ENCODE data around the gene ANO3.
"Not testable (repeated sequence)": the region's sequence is repeated elsewhere in the genome, so short reads cannot be mapped to it uniquely, and the experiment has no call there.

The ANO3 gene

GRCh38 chr11:26618441-26618840 lies 286.5 kb downstream of the ANO3 start:
- in situ Hi-C loops (cut with MboI; ENCODE audit: low sequenced_read_pairs) = no loop called here

DNA sequence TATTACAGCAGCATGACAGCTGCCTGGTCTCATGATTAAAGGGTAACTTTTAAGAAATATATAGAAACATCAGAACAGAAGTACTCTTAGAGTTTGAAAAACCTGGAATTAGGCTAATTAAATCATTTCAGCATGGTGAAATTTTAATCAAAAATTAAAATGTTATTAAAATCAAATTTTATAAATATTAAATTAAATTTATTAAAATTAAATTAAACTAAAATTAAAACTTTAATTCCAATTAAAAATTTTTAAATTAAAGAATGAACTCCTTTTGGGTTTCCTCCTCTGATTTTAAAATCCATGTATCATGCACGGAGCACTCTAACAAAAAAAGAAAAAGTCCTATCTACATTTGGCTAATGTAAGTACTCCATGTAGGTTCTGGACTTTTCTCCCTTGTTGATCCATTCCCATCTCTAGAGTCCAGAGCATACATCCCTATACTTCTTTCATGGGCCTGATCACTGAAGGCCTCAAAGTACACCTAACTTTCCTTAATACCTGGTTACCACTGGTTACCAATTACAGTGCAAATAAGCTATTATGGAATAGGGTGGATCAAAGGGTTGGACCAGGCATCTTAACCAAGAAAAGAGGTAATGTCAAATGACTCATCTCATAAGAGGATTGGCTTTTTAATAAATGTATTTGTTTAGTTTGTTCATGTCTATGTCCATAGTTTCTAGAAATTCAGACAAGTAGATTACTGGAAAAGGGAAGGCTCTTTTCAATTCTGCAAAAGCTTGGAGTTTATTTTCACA lies 288.5 kb downstream of the ANO3 start:
- in situ Hi-C loops (cut with MboI; ENCODE audit: low sequenced_read_pairs) = no loop called here

GRCh38 chr11:26621132-26621531 lies 289.2 kb downstream of the ANO3 start:
- in situ Hi-C loops (cut with MboI; ENCODE audit: low sequenced_read_pairs) = no loop called here

- in situ Hi-C loops (cut with MboI; ENCODE audit: low sequenced_read_pairs) = no loop called here
These were observed 290.3 kb downstream of the ANO3 start for GRCh38 chr11:26622181-26622580.

GRCh38 chr11:26623076-26623659 lies 291.2 kb downstream of the ANO3 start:
- in situ Hi-C loops (cut with MboI; ENCODE audit: low sequenced_read_pairs) = no loop called here

GRCh38 chr11:26626346-26626745 lies 294.4 kb downstream of the ANO3 start:
- in situ Hi-C loops (cut with MboI; ENCODE audit: low sequenced_read_pairs) = no loop called here

DNA sequence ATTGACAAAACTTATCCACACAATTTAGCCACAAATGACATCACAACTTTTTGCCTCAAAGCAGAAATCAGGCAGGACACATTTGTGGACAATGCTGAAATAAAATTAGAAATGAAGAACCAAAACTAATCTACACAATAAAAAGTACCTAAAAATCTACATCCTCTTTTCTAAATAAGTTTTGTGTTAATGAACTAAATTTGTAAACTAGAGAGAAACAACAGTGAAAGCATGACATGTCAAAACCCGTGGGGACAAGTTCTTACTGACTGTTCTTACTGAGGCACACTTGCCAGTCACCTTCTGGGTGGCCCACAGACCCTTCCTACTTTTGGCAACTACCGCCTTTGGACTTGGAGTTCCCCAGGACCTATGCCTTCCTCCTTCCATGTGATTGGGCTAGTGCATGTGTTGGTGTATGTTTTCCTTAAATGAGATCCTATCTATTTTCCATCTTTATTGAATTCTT lies 300.8 kb downstream of the ANO3 start:
- in situ Hi-C loops (cut with MboI; ENCODE audit: low sequenced_read_pairs) = no loop called here

DNA sequence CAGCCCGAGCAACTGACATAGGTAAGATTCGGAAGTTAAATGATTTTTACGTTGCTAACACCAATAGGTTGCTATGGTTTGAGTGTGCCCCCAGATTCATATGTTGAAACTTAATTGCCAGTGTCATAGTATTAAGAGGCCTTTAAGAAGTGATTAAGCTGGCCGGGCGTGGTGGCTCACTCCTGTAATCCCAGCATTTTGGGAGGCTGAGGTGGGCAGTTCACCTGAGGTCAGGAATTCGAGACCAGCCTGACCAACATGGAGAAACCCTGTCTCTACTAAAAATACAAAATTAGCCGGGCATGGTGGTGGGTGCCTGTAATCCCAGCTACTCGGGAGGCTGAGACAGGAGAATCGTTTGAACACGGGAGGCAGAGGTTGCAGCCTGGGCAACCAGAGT lies 311.4 kb downstream of the ANO3 start:
- in situ Hi-C loops (cut with MboI; ENCODE audit: low sequenced_read_pairs) = not testable (repeated sequence)

- in situ Hi-C loops (cut with MboI; ENCODE audit: low sequenced_read_pairs) = no loop called here
These were observed 318.0 kb downstream of the ANO3 start for GRCh38 chr11:26649884-26650283.

DNA sequence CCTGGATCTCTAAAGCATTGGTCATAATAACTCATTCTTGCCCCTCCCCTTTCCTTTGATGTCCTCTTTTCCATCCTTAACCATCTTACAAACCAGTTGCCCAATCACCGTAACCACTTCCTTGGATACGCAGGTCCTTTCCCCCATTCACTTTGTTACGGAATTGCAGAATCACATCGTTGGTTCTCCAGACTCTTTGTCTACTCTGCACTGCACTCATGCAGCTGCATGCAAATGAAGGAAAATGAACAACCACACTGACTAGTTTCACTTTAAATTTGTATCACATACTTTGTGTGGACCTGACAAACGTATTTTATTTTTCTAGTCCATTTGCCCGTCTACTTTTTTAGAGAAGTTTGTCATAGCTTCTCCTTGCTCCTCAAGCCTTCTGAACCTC lies 320.0 kb downstream of the ANO3 start:
- in situ Hi-C loops (cut with MboI; ENCODE audit: low sequenced_read_pairs) = no loop called here

GRCh38 chr11:26655287-26655686 lies 323.4 kb downstream of the ANO3 start:
- in situ Hi-C loops (cut with MboI; ENCODE audit: low sequenced_read_pairs) = no loop called here

- in situ Hi-C loops (cut with MboI; ENCODE audit: low sequenced_read_pairs) = no loop called here
These were observed 331.0 kb downstream of the ANO3 start for GRCh38 chr11:26662916-26663315.

GRCh38 chr11:26665036-26665435 lies 333.1 kb downstream of the ANO3 start:
- in situ Hi-C loops (cut with MboI; ENCODE audit: low sequenced_read_pairs) = no loop called here

- in situ Hi-C loops (cut with MboI; ENCODE audit: low sequenced_read_pairs) = no loop called here
These were observed 334.0 kb downstream of the ANO3 start for GRCh38 chr11:26665946-26666345.

- in situ Hi-C loops (cut with MboI; ENCODE audit: low sequenced_read_pairs) = no loop called here
These were observed 343.5 kb downstream of the ANO3 start for GRCh38 chr11:26675233-26675928.

- in situ Hi-C loops (cut with MboI; ENCODE audit: low sequenced_read_pairs) = no loop called here
These were observed 344.7 kb downstream of the ANO3 start for GRCh38 chr11:26676641-26677040.

- in situ Hi-C loops (cut with MboI; ENCODE audit: low sequenced_read_pairs) = no loop called here
These were observed 345.6 kb downstream of the ANO3 start for GRCh38 chr11:26677566-26677965.

- in situ Hi-C loops (cut with MboI; ENCODE audit: low sequenced_read_pairs) = no loop called here
These were observed 355.4 kb downstream of the ANO3 start for GRCh38 chr11:26687351-26687750.

- in situ Hi-C loops (cut with MboI; ENCODE audit: low sequenced_read_pairs) = no loop called here
These were observed 356.8 kb downstream of the ANO3 start for GRCh38 chr11:26688701-26689100.

- in situ Hi-C loops (cut with MboI; ENCODE audit: low sequenced_read_pairs) = no loop called here
These were observed 364.4 kb downstream of the ANO3 start for GRCh38 chr11:26696330-26696729.

DNA sequence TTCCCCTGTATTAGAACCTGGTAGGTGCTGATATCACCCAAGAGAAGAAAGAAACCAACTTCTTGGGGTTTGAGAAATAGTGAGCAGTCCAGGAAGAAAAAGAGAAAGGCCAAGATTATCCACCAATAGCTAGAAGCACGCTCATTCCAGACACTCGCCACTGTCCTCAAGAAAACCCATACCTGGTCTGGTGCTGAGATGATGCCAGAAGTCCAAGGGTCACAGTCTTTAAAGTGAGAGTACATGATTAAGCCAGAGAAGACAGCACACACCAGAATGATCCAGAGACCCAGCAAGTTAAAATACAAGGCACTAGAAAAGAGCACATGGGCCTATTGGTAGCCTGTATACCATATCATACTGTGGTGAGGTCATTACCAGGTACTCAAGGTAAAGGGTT lies 366.3 kb downstream of the ANO3 start:
- in situ Hi-C loops (cut with MboI; ENCODE audit: low sequenced_read_pairs) = no loop called here
